Measurements from ENCODE around the gene CYSLTR1.

DNA sequence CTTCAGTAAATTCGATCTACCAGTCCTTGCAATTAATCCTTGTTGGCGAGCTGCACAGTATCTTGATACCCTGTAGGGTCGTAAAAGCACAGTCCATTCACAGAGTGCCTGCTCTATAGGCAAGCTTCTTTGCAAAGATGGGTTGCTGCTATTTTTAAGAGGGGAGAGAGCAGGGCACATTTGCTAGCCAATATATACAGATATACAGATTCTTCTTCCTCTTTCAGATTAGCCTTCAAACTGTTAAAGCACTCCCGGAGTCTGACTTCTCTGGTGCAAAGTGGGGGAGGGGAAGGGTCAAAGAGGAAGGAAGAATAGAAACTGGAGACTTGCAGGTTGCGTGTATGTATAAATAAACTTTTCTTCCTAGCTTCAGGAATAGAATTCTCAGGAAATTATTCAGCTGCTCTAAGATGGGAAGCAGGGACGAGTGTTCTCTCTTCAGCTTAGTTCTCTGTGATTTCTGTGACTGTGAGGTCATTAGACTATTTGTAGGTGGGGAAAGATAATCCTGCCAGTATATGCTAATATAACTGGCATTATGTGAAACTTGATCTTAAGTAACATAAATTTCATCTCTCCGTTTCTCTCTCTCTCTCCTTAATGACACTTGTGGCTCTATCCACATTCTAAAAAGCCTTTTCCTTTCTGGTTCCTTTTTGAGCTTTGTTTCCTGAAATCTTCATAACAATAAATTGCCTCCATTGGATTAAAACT is at the start of gene CYSLTR1:
- TF ChIP-seq CTCF (IDR thresholded peaks at IDR 0.05), result no peak
- no peak for TF ChIP-seq ZFX (IDR thresholded peaks at IDR 0.05; ENCODE audit: borderline replicate concordance)
